B cell (primary cell): ENCODE results near the gene PTPN7. TPM values are rescaled to one million over a fixed set of nuclear protein-coding genes. Genes with fewer than 3 reads are reported as not detected.

ENCODE experiments used
- ATAC-seq: fragments of 200-7000 bp; cut with Tn5 transposase; one replicate; pipeline ENCODE4 v1.10.0; 2021; ENCODE audit warnings: low read depth, mild to moderate bottlenecking, moderate number of reproducible peaks, moderate library complexity
- CTCF ChIA-PET: fragments of 350-600 bp; sonication (Branson Sonifier 250); formaldehyde crosslinking; loops from one replicate; lab custom pipeline; 2021; ENCODE audit warnings: antibody characterized with exemption, inconsistent platforms; lab: Charles Lee
- POLR2A ChIA-PET: fragments of 350-600 bp; sonication (Branson Sonifier 250); formaldehyde crosslinking; loops from one replicate; lab custom pipeline; 2021; ENCODE audit warnings: antibody characterized with exemption; lab: Charles Lee
- DNase-seq: peaks from one replicate; pipeline ENCODE4 v3.0.0; 2013
- H2AFZ ChIP-seq: 2 replicates; pipeline ENCODE4 v1.6.1; 2012; ENCODE audit warnings: mild to moderate bottlenecking, low read depth, low read length; ENCODE audit not compliant: insufficient read depth, poor library complexity, severe bottlenecking
- H3K27ac ChIP-seq, 2 donors: 1 replicate in 1 of 2; 2 replicates in 1 of 2; pipeline ENCODE4 v1.5.1; 2012 to 2013; ENCODE audit warnings: low read length in 2 of 2, mild to moderate bottlenecking in 2 of 2, moderate library complexity in 1 of 2
- H3K27me3 ChIP-seq, 4 experiments: fragments of 200-600 bp in 1 of 4; sonication (generic) in 1 of 4; replicated peaks in 1 of 4; 1 replicate in 2 of 4; 2 replicates in 2 of 4; pipeline versions ENCODE4 v1.6.1 to v1.7.0; 2013 to 2016; ENCODE audit warnings: low read length in 3 of 4, mild to moderate bottlenecking in 2 of 4, mixed read lengths in 1 of 4, moderate library complexity in 1 of 4; ENCODE audit not compliant: insufficient read depth in 4 of 4, control insufficient read depth in 3 of 4; ENCODE audit errors: control extremely low read depth in 1 of 4
- H3K36me3 ChIP-seq, 2 experiments: replicated peaks in 1 of 2; 1 replicate in 1 of 2; 2 replicates in 1 of 2; pipeline versions ENCODE4 v1.6.1 to v1.7.1; 2013; ENCODE audit warnings: low read length in 1 of 2; ENCODE audit not compliant: insufficient read depth in 2 of 2, control insufficient read depth in 1 of 2; ENCODE audit errors: control extremely low read depth in 1 of 2, extremely low read depth in 1 of 2
- H3K4me1 ChIP-seq, 2 donors: fragments of 200-600 bp in 1 of 2; sonication (generic) in 1 of 2; 1 replicate in 1 of 2; 2 replicates in 1 of 2; pipeline versions ENCODE4 v1.5.1 to v1.6.1; 2013 to 2017; ENCODE audit warnings: low read length in 2 of 2; ENCODE audit not compliant: control insufficient read depth in 2 of 2, insufficient read depth in 2 of 2
- H3K4me2 ChIP-seq: replicated peaks from 2 replicates; pipeline ENCODE3; 2012; ENCODE audit warnings: mild to moderate bottlenecking, low read depth, low read length; ENCODE audit not compliant: poor library complexity, severe bottlenecking
- H3K4me3 ChIP-seq, 5 experiments: fragments of 200-600 bp in 1 of 5; sonication (generic) in 1 of 5; 1 replicate in 3 of 5; 2 replicates in 2 of 5; pipeline versions ENCODE4 v1.5.1 to v1.7.0; 2011 to 2016; ENCODE audit warnings: low read length in 4 of 5, mild to moderate bottlenecking in 4 of 5, low read depth in 2 of 5, control low read depth in 1 of 5, moderate library complexity in 1 of 5; ENCODE audit not compliant: insufficient read depth in 1 of 5; ENCODE audit errors: control extremely low read depth in 1 of 5, extremely low read depth in 1 of 5
- H3K79me2 ChIP-seq: fragments of 200-600 bp; sonication (generic); one replicate; pipeline ENCODE4 v1.6.0; 2016; ENCODE audit warnings: low read length; ENCODE audit not compliant: control insufficient read depth, insufficient read depth
- H3K9ac ChIP-seq: fragments of 200-600 bp; sonication (generic); 2 replicates; pipeline ENCODE4 v1.6.1; 2017; ENCODE audit warnings: mild to moderate bottlenecking, low read length, moderate library complexity
- H3K9me3 ChIP-seq, 3 donors: one replicate each; pipeline versions ENCODE4 v1.6.1 to v1.7.1; 2013; ENCODE audit warnings: low read length in 2 of 3; ENCODE audit not compliant: control insufficient read depth in 2 of 3, insufficient read depth in 1 of 3; ENCODE audit errors: control extremely low read depth in 1 of 3
- H4K20me1 ChIP-seq: 2 replicates; pipeline ENCODE4 v1.6.0; 2012; ENCODE audit warnings: mild to moderate bottlenecking, low read length; ENCODE audit not compliant: insufficient read depth, control insufficient read depth, poor library complexity, severe bottlenecking
- H3K27ac Mint-ChIP-seq: one replicate; pipeline ENCODE4 v1.8.0; 2021; ENCODE audit warnings: mixed read lengths
- H3K27me3 Mint-ChIP-seq: one replicate; pipeline ENCODE4 v1.8.0; 2021; ENCODE audit warnings: mixed read lengths
- H3K4me1 Mint-ChIP-seq: one replicate; pipeline ENCODE4 v1.8.0; 2021; ENCODE audit warnings: mixed read lengths
- H3K4me3 Mint-ChIP-seq: one replicate; pipeline ENCODE4 v1.8.0; 2021; ENCODE audit warnings: mixed read lengths
- H3K9me3 Mint-ChIP-seq: one replicate; pipeline ENCODE4 v1.8.0; 2022; ENCODE audit warnings: mixed read lengths; ENCODE audit not compliant: insufficient read depth
- EZH2 ChIP-seq: IDR thresholded peaks from 2 replicates; pipeline ENCODE4 v1.6.1; 2012; ENCODE audit warnings: borderline replicate concordance, low read depth, mild to moderate bottlenecking, moderate library complexity, low read length; ENCODE audit not compliant: insufficient read depth, poor library complexity, severe bottlenecking
- WGBS: methylation state at CpG from one replicate; pipeline ENCODE4 v1.1.5; 2013; ENCODE audit warnings: missing lambda C conversion rate; ENCODE audit not compliant: insufficient coverage; 5-methylcytosine and 5-hydroxymethylcytosine counted together
- intact Hi-C: fragments of 100-400 bp; cut with micrococcal nuclease; formaldehyde crosslinking; loops from one replicate; pipeline ENCODE4 v1.10.0; 2022
- polyA plus RNA-seq: library from polyadenylated mRNA; depleted of rRNA; stranded (reverse); fragments of >200 nt; gene quantifications from 2 replicates; pipeline ENCODE4 v1.2.3, GENCODE V29; 2012
- total RNA-seq, 2 donors: library from RNA; stranded (reverse); fragments of 120-200 nt in 1 of 2; gene quantifications; 1 replicate in 1 of 2; 2 replicates in 1 of 2; pipeline versions ENCODE4 v1.2.3 to v1.2.4, GENCODE V29; 2013 to 2022
- TF ChIP-seq, protein P1 (sequence below): fragments of 200-600 bp; IDR thresholded peaks from one replicate; pipeline ENCODE4 v1.8.0; 2022; ENCODE audit warnings: antibody characterized with exemption, mild to moderate bottlenecking

The PTPN7 gene
- total and polyA plus RNA-seq, 2 donors (not counting 1 experiment from before 2014, with no cell fraction given): 16.0 to 37.5 TPM

DNA sequence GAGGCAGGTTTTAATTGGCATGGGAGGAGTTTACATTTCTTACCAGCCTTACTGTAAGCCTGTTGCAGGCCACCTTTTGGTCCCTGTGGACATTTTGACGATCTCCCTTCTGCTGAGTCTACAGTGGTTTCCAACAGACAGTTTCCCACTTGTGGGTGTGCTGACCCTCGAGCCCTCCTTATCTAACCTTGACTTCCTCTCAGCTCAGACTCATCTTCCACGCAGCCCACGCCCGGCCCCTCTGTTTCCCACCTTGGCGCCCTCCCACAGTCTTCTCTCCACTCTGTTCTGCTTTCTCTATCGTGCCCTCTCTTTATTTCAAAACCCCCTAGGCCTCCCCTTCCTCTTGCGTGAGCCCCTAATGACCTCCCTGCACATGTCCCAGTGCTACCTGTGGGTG is 9.8 kb downstream of the PTPN7 start:
- Histone ChIP-seq H3K27me3 (no peaks in the 10 kb centered on the region), H3K4me3 (no peak overlapping the region), H3K36me3 (peaks cover 6 to 66% of the 10 kb centered on the region in 2 experiments), H2AFZ (no peak overlapping the region), H3K4me1 (peaks cover 11 to 20% of the 10 kb centered on the region in 2 donors), H3K9ac (no peak overlapping the region), H3K79me2 (no peaks in the 10 kb centered on the region), H3K27ac (no peak overlapping the region), H4K20me1 (no peaks in the 10 kb centered on the region), H3K4me2 (no peak overlapping the region), H3K9me3 (no peaks in the 10 kb centered on the region)
- POLR2A ChIA-PET: no interaction called here
- 92% methylated on average over 3 of the region's 8 CpGs for WGBS
- DNase-seq: no peak
- Mint-ChIP-seq H3K4me3 (no peak overlapping the region), H3K4me1 (peaks cover 24% of the 10 kb centered on the region), H3K27me3 (no peaks in the 10 kb centered on the region), H3K9me3 (no peaks in the 10 kb centered on the region), H3K27ac (no peak overlapping the region)
- intact Hi-C loops: no loop called here
- CTCF ChIA-PET: interaction anchor here (1.8 kb wide), 1 partner anchor 10 kb away, joined by 5 read pairs; the partner anchor contains the start of gene PTPN7
- ATAC-seq: no peak
- no peak for TF ChIP-seq EZH2
- TF ChIP-seq, protein P1, sequence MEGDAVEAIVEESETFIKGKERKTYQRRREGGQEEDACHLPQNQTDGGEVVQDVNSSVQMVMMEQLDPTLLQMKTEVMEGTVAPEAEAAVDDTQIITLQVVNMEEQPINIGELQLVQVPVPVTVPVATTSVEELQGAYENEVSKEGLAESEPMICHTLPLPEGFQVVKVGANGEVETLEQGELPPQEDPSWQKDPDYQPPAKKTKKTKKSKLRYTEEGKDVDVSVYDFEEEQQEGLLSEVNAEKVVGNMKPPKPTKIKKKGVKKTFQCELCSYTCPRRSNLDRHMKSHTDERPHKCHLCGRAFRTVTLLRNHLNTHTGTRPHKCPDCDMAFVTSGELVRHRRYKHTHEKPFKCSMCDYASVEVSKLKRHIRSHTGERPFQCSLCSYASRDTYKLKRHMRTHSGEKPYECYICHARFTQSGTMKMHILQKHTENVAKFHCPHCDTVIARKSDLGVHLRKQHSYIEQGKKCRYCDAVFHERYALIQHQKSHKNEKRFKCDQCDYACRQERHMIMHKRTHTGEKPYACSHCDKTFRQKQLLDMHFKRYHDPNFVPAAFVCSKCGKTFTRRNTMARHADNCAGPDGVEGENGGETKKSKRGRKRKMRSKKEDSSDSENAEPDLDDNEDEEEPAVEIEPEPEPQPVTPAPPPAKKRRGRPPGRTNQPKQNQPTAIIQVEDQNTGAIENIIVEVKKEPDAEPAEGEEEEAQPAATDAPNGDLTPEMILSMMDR: no peak

DNA sequence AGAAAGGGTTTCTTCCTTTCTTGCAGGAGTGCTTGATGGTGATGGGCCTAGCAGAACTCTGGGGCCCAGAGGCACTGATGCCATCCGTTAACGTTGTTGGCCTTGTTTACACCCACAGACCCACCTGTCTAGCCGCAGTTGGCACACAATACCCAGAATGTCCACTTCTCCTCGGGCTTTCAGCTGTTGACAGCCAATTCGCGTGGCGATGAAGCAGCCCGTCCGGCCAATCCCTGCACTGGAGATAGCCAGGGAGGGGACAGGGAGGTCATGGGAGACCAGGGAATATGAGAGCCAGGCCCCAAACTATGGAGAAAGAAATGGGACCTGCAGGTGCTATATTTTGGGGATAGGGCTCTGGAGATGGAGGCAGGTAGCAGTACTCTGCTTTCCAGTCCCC is 10.2 kb downstream of the PTPN7 start:
- ChIA-PET CTCF (no interaction called here), POLR2A (interaction anchor here (0.7 kb wide), 1 partner anchor 13 kb away, joined by 7 read pairs; no protein-coding TSS in a partner anchor)
- peaks cover 6 to 61% of the 10 kb centered on the region in 2 experiments for H3K36me3 ChIP-seq
- no peak for DNase-seq
- H3K79me2 ChIP-seq: peaks cover 4% of the 10 kb centered on the region
- ATAC-seq: no peak
- no peaks in the 10 kb centered on the region for H4K20me1 ChIP-seq
- Mint-ChIP-seq H3K27ac (no peak overlapping the region), H3K9me3 (no peaks in the 10 kb centered on the region), H3K4me1 (peaks cover 26% of the 10 kb centered on the region), H3K4me3 (no peak overlapping the region), H3K27me3 (no peaks in the 10 kb centered on the region)
- no peak overlapping the region for H2AFZ ChIP-seq
- no peak overlapping the region for H3K4me2 ChIP-seq
- no peaks in the 10 kb centered on the region for H3K9me3 ChIP-seq
- H3K4me3 ChIP-seq: no peak overlapping the region
- H3K4me1 ChIP-seq: peaks cover 16 to 24% of the 10 kb centered on the region in 2 donors
- TF ChIP-seq EZH2: no peak
- TF ChIP-seq, protein P1: no peak
- no peaks in the 10 kb centered on the region for H3K27me3 ChIP-seq
- intact Hi-C loops: no loop called here
- no peak overlapping the region for H3K9ac ChIP-seq
- no peak overlapping the region for H3K27ac ChIP-seq
- 100% methylated on average over 9 of the region's 9 CpGs for WGBS
